ENCODE results near the gene NISCH. TPM values are rescaled to one million over a fixed set of nuclear protein-coding genes. Genes with fewer than 3 reads are reported as not detected.
"Not testable (repeated sequence)": the region's sequence is repeated elsewhere in the genome, so short reads cannot be mapped to it uniquely, and the experiment has no call there.

Gene NISCH
- total RNA-seq, 1 donor from 2014 or later = 45.6 TPM

DNA sequence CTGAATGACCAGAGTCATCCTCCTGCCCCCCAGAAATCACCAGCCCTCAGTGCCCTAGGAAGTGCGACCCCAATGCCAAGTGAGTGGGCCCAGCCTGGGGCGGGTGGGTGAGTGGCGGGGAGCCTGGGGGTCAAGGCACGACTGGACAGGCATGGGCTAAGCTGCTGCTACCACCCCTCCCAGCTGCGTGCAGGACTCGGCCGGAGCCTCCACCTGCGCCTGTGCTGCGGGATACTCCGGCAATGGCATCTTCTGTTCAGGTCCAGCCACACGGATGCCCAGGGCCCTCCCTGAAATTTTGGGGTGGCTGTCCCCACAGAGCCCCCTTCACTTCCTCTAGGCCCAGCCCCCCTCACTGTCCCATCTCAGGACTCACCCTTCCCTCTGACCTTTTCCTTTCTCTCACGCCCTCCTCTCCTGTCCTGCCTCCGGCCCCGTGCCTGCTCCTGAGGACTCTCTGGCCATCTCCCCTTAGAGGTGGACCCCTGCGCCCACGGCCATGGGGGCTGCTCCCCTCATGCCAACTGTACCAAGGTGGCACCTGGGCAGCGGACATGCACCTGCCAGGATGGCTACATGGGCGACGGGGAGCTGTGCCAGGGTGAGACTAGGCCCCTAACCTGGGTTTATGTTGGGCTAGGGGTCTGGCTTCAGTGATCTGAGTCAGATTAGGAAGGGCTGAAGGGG lies 61.2 kb downstream of the NISCH start:
- intact Hi-C loops (cut with DNase I) = no loop called here
- DNase-seq (ENCODE audit: missing footprints) (peak; percentile 72), ATAC-seq (no peak)

DNA sequence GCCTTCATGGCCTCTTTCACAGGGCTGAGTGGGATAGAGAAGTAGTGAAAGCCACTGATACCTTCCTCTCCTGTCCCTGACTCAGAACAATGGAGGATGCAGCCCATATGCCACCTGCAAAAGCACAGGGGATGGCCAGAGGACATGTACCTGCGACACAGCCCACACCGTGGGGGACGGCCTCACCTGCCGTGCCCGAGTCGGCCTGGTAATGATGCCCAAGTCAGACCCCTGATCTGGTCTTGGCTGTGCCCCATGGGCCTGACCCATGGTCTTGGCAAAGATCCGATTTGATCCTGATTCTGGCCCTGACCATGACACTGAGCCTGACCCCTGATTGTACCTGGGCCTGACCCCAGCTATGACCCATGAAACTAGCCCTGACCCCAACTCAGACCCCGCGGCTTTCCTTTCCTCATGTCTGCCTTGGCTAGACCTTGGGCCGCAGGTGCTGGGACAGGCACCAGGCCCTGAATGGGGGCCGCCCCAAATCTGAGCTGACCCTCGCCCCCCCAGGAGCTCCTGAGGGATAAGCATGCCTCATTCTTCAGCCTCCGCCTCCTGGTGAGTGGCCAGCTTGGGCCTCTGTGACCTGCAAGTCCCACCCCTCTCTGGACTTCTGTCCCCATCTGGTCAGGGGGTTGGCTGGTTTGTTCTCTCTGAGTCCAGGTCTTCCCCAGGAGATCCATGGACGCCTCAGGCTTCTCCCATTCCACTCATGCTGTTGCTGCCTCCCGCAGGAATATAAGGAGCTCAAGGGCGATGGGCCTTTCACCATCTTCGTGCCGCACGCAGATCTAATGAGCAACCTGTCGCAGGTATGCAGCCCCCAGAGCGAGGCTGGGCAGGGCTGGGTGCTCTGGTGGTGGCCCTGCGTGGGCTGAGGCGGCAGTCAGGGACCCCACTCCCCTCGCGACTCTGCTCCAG lies 62.7 kb downstream of the NISCH start:
- DNase-seq (ENCODE audit: missing footprints) (peak; percentile 56), ATAC-seq (no peak)
- intact Hi-C loops (cut with DNase I) = no loop called here

DNA sequence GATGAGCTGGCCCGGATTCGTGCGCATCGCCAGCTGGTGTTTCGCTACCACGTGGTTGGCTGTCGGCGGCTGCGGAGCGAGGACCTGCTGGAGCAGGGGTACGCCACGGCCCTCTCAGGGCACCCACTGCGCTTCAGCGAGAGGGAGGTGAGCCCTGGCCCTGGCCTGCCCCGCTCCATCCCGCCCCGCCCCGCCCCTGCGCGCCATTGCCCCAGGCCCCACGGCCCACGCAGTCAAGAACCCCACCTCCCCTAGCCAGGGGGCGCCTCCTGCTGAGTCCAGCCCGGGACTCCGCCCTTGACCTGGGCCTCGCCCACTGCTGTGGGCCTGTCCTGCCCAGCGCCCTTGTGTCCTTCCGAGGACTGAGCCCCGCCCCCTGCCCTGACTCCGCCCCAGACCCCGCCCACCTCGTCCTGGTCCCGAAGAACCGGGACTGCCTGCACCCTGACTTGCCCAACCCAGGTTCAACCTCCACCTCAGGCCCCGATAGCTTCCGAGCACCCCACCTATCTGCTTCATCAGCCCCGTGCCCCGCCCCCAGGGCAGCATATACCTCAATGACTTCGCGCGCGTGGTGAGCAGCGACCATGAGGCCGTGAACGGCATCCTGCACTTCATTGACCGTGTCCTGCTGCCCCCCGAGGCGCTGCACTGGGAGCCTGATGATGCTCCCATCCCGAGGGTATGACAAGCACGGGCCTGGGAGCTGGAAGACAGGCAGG lies 63.5 kb downstream of the NISCH start:
- intact Hi-C loops (cut with DNase I) = no loop called here
- ATAC-seq (peak; percentile 45), DNase-seq (ENCODE audit: missing footprints) (peak; percentile 67)

DNA sequence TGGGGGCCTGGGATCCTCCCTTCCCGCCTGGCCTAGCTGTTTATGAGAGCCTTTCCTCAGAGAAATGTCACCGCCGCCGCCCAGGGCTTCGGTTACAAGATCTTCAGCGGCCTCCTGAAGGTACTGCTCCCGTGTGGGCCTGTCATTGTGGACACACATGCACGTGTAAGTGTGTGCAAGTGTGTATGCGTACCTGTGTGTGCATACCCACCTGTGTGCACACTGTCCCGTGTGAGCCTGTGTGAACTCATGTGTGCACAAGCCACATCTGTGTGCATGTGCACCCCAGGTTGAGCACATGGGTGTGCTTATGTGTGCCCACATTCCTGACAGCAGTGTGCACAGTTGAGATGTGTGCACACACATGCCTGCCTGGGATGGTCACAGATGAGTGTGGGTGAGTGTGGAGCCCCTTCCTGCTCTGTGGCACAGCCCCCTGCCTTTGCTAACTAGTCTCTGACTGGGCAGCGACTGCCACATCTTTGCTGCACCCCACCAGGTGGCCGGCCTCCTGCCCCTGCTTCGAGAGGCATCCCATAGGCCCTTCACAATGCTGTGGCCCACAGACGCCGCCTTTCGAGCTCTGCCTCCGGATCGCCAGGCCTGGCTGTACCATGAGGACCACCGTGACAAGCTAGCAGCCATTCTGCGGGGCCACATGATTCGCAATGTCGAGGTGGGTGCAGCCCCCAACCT lies 64.2 kb downstream of the NISCH start:
- DNase-seq (ENCODE audit: missing footprints) (peak; percentile 39), ATAC-seq (no peak)
- intact Hi-C loops (cut with DNase I) = no loop called here

DNA sequence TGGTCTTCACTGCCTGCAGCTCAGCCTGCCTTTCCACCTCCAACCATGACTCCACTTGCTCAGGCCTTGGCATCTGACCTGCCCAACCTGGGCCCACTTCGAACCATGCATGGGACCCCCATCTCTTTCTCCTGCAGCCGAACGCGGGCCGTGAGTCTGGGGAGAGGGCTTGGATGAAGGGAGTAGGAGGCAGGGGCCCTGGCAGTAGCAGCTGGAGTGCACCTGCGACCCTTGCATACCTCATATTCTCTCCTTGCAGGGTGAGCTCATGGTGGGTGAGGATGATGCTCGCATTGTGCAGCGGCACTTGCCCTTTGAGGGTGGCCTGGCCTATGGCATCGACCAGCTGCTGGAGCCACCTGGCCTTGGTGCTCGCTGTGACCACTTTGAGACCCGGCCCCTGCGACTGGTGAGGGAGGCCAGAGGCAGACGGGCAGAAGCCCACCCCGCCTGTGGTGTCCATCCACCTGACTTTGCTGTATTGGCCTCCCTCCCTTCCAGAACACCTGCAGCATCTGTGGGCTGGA lies 64.8 kb downstream of the NISCH start:
- intact Hi-C loops (cut with DNase I) = no loop called here
- no peak for ATAC-seq
- DNase-seq (ENCODE audit: missing footprints) = peak; percentile 60

DNA sequence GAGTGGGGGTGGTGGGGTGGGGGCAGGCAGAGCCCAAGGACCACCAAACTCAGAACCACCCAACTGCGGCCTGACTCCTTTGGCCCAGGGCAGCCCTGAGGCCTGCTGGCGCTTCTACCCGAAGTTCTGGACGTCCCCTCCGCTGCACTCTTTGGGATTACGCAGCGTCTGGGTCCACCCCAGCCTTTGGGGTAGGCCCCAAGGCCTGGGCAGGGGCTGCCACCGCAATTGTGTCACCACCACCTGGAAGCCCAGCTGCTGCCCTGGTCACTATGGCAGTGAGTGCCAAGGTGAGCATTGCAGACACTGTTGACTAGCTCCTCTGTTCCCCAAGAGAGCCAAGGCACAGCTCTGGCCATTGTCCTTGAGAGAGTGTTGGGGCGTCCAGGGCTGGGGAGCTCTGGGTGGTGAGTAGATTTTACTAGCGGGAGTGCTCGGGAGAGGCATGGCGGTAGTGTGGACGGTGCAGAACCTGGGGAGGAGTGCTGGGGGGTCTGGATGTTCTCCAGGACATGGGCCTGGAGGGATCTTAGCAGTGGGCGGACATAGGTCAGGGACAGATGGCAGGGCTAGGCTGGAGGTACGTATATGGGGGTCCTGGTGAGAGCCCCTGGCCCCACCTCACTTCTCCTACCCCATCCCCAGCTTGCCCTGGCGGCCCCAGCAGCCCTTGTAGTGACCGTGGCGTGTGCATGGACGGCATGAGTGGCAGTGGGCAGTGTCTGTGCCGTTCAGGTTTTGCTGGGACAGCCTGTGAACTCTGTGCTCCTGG lies 65.5 kb downstream of the NISCH start:
- intact Hi-C loops (cut with DNase I) = no loop called here
- DNase-seq (ENCODE audit: missing footprints) (peak; percentile 54), ATAC-seq (no peak)

DNA sequence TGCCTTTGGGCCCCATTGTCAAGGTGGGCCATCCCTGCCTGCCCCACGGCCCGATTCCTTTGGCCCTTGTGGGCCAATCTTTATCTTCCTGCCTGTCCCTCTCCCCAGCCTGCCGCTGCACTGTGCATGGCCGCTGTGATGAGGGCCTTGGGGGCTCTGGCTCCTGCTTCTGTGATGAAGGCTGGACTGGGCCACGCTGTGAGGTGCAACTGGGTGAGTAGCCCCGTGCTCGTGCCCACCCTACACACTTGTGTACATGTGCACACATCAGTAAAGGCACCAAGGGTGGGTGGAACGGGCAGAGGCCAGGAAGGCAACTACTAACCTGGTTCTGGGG lies 66.1 kb downstream of the NISCH start:
- intact Hi-C loops (cut with DNase I) = no loop called here
- ATAC-seq (no peak), DNase-seq (ENCODE audit: missing footprints) (peak; percentile 20)

DNA sequence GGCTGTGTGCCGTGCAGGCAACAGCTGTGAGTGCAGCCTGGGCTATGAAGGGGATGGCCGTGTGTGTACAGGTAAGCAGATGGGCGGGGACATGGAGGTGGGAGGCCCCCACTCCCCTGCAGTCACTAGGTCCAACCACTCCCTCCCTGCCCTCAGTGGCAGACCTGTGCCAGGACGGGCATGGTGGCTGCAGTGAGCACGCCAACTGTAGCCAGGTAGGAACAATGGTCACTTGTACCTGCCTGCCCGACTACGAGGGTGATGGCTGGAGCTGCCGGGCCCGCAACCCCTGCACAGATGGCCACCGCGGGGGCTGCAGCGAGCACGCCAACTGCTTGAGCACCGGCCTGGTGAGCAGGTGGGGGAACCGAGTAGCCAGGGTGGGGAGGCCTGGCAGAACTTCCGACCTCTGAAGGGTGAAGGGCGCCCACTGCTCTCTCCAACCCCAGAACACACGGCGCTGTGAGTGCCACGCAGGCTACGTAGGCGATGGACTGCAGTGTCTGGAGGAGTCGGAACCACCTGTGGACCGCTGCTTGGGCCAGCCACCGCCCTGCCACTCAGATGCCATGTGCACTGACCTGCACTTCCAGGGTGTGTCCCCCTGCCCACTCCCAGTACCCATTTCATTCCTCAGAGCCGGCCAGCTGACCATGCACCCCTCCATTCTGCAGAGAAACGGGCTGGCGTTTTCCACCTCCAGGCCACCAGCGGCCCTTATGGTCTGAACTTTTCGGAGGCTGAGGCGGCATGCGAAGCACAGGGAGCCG lies 66.7 kb downstream of the NISCH start:
- DNase-seq (ENCODE audit: missing footprints) (peak; percentile 70), ATAC-seq (no peak)
- intact Hi-C loops (cut with DNase I) = no loop called here

DNA sequence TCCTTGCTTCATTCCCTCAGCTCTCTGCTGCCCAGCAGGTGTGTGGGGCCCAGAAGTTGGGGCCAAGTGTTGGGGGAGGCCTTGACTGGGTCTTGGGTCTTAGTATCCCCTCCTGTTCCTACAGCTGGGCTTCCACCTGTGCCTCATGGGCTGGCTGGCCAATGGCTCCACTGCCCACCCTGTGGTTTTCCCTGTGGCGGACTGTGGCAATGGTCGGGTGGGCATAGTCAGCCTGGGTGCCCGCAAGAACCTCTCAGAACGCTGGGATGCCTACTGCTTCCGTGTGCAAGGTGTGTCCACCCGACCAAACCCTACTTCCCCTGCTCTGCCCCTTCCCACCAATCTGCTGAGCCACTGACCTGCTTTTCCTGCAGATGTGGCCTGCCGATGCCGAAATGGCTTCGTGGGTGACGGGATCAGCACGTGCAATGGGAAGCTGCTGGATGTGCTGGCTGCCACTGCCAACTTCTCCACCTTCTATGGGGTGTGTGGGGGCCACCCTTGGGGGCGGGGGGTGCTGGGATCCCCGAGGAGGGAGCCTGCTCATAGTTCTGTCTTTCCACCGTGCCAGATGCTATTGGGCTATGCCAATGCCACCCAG lies 67.3 kb downstream of the NISCH start:
- DNase-seq (ENCODE audit: missing footprints) (peak; percentile 37), ATAC-seq (no peak)
- intact Hi-C loops (cut with DNase I) = no loop called here

DNA sequence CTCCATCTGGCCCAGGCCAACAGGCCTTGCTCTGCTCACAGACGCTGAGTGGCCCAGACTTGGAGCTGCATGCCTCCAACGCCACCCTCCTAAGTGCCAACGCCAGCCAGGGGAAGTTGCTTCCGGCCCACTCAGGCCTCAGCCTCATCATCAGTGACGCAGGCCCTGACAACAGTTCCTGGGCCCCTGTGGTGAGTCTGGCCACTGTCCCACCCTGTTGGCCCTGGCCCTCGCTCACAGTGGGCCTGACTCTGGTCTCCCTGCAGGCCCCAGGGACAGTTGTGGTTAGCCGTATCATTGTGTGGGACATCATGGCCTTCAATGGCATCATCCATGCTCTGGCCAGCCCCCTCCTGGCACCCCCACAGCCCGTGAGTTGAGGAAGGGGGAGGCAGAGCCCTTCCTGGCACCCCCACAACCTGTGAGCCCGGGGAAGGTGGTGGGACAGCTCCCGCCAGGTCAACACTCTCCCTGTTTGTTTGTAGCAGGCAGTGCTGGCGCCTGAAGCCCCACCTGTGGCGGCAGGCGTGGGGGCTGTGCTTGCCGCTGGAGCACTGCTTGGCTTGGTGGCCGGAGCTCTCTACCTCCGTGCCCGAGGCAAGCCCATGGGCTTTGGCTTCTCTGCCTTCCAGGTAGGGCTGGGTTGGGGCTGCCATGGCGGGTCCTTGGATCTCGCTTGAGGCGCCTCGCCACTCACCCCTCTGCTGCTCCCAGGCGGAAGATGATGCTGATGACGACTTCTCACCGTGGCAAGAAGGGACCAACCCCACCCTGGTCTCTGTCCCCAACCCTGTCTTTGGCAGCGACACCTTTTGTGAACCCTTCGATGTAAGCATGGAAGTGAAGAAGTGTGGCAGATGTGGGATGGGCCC lies 68.2 kb downstream of the NISCH start:
- peak; percentile 44 for DNase-seq (ENCODE audit: missing footprints)
- ATAC-seq = no peak
- intact Hi-C loops (cut with DNase I) = no loop called here

DNA sequence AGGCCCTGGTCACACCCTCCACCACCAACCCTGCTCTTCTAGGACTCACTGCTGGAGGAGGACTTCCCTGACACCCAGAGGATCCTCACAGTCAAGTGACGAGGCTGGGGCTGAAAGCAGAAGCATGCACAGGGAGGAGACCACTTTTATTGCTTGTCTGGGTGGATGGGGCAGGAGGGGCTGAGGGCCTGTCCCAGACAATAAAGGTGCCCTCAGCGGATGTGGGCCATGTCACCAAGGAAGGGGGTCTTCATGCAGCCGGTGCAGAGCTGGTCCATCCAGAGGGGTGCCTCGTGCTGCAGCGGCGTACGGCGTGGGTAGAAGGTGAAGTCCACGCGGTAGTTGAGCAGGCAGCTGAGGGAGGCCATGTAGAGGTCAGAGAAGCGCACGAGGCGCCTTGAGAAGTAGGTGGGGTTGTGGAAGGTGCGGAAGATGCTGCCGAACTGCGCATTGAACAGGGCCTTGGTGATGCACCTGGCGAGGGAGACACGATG lies 68.9 kb downstream of the NISCH start:
- no peak for ATAC-seq
- no peak for DNase-seq (ENCODE audit: missing footprints)
- intact Hi-C loops (cut with DNase I) = no loop called here

DNA sequence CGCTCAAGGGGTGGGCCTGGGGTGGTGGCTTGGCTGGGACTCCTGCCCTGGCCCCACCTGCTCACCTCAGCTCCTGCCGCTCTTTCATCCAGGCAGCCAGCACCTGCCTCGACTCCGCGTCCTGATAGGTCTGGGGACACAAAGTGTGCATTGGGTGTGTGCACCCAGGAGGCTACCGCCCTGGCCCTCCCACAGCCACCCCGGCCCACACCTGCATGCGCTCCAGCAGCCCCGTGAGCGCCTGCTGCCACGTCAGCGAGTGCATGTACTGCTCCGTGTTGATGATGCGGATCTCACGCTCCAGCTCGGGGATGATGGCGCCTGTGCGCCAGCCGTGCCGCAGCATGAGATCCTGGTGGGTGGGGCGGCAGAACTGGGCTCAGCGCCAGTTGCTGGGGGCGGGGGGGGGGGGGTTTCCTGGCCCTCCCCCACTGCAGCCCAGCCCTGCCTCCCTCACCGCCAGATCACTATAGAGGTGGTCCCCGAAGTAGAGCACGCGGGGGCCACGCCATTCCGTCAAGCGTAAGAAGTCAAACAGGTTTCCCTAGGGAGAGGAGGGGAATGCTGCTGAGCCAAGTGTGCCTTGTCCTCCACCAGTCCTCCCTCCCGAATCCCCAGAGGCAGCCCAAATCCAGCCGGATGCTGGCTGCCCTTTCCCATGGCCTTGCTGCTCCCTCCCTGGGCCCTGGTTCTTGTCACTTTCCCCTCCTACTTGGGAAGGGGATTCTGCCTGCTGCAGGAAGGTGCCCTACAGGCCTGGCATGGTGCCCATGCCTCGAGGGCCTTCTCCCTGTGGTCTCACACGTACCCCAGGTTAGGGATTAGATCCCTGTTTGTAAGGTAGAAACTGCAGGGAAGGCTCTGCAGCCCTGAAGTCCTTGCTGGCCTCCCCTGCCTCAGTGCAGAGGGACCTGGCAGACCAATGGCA lies 69.6 kb downstream of the NISCH start:
- DNase-seq (ENCODE audit: missing footprints) (peak; percentile 67), ATAC-seq (peak; percentile 16)
- intact Hi-C loops (cut with DNase I) = loop anchor here (5.0 kb wide), 1 partner anchor 33 kb away; no protein-coding TSS in a partner anchor

DNA sequence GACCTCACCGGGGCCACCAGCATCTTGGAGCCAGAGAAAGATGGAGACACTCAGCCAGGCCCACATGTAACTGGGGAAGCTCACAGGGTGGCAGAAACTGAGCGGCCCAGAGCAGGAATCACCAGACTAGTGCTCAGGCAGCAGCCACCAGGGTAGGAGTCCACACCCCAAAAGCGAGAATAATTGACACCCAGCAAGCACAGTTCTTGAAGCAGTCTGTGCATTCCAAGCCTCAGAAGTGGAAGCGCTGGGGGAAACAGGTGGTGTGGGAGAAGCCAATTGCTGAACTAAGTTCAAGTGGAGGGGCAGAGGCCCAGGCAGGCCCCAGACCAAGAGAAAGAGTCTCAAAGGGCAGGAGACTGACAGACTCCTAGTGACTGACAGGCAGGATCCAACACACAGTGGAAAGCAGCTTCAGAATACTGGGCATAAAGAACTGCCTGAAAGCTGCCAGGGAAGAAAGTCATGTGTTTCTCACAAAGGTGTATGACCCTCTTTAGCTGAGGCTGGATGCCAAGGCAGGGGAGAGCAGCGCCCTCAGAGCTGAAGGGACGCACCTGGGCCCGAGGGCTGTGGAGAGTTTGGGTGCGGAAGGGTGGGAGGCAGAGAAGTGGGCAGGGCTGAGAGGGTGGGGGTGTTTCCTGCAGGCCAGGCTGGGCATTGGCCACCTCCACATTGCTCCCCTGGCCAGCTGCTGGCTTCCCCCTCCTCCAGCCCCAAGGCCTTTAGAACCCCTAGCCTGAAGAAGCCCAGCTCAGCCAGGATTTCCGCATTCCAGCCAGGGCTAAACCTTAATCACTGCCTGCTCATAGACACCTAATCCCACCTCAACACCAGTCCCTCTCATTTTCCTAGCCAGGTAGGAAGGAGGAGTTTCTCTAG lies 70.5 kb downstream of the NISCH start:
- no peak for ATAC-seq
- intact Hi-C loops (cut with DNase I) = loop anchor here (5.0 kb wide), 1 partner anchor 34 kb away; no protein-coding TSS in a partner anchor
- no peak for DNase-seq (ENCODE audit: missing footprints)

DNA sequence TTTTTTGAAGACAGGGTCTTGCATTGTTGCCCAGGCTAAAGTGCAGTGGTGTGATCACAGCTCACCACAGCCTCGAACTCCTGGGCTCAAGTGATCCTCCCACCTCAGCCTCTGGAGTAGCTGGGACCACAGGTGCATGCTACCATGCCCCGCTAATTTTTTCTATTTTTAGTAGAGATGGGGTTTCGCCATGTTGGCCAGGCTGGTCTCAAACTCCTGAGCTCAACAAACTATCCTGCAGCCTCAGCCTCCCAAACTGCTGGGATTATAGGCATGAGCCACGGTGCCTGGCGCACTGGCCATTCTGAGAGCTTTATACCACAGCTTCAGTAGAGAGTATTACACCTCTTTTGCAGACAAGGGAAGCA lies 71.3 kb downstream of the NISCH start:
- ATAC-seq; DNase-seq (ENCODE audit: missing footprints): not testable (repeated sequence)
- intact Hi-C loops (cut with DNase I) = loop anchor here (5.0 kb wide), 1 partner anchor 34 kb away; no protein-coding TSS in a partner anchor

All from Right ventricle myocardium inferior (tissue), 1 donor.